Upper lobe of right lung (tissue), 1 donor: ENCODE measurements around the gene YY1. TPM values are rescaled to one million over a fixed set of nuclear protein-coding genes. Genes with fewer than 3 reads are reported as not detected.

Experiments
- ATAC-seq: fragments of 200-7000 bp; cut with Tn5 transposase; one replicate; pipeline ENCODE4 v1.9.1; 2020; ENCODE audit warnings: mild to moderate bottlenecking, moderate library complexity
- DNase-seq: peaks from one replicate; pipeline ENCODE4 v3.0.0-alpha.2; 2020
- H3K27ac ChIP-seq: fragments of 200-600 bp; one replicate; pipeline ENCODE4 v1.8.0; 2022
- H3K27me3 ChIP-seq: fragments of 200-600 bp; one replicate; pipeline ENCODE4 v1.8.0; 2022; ENCODE audit warnings: mild to moderate bottlenecking
- H3K36me3 ChIP-seq: fragments of 200-600 bp; one replicate; pipeline ENCODE4 v1.8.0; 2022
- H3K4me1 ChIP-seq: fragments of 200-600 bp; one replicate; pipeline ENCODE4 v1.8.0; 2022
- H3K4me3 ChIP-seq: fragments of 200-600 bp; one replicate; pipeline ENCODE4 v1.8.0; 2022; ENCODE audit warnings: mild to moderate bottlenecking
- H3K9me3 ChIP-seq: fragments of 200-600 bp; one replicate; pipeline ENCODE4 v1.8.0; 2022
- CTCF ChIP-seq: fragments of 200-600 bp; IDR thresholded peaks from one replicate; pipeline ENCODE4 v1.8.0; 2022; ENCODE audit warnings: antibody characterized with exemption
- intact Hi-C: fragments of 100-400 bp; cut with DNase I; formaldehyde crosslinking; loops from one replicate; pipeline ENCODE4 v1.11.0; 2022
- total RNA-seq: library from RNA; stranded (reverse); fragmentation: NEBNext Ultra II Directional; extraction: Animal tissue kit (Norgen Biotek cat#: 25700); gene quantifications from one replicate; pipeline ENCODE4 v1.2.1, GENCODE V29; 2021
- donor health status: DM: no; HTN: yes; CAD: no; lungs with severe emphysema.

The YY1 gene
- total RNA-seq, 1 donor from 2014 or later, result 69.4 TPM

- H3K27me3 ChIP-seq, result no peaks in the 10 kb centered on the region
- H3K4me1 ChIP-seq, result peaks cover 34% of the 10 kb centered on the region
- H3K36me3 ChIP-seq, result no peaks in the 10 kb centered on the region
- TF ChIP-seq CTCF, result peak; percentile 64
- H3K9me3 ChIP-seq, result no peaks in the 10 kb centered on the region
- intact Hi-C loops, result no loop called here
- no peak for DNase-seq
- ATAC-seq, result no peak
- no peak overlapping the region for H3K27ac ChIP-seq
- no peak overlapping the region for H3K4me3 ChIP-seq
Observed at GRCh38 chr14:100303179-100303578, 64.2 kb downstream of the YY1 start.

GRCh38 chr14:100303925-100304324 is 65.0 kb downstream of the YY1 start:
- no peak for TF ChIP-seq CTCF
- DNase-seq, result no peak
- Histone ChIP-seq H3K27me3 (no peaks in the 10 kb centered on the region), H3K9me3 (no peaks in the 10 kb centered on the region), H3K36me3 (no peaks in the 10 kb centered on the region), H3K4me3 (peak overlapping the region; percentile 93), H3K27ac (no peak overlapping the region), H3K4me1 (peaks cover 34% of the 10 kb centered on the region)
- intact Hi-C loops, result no loop called here
- no peak for ATAC-seq

DNA sequence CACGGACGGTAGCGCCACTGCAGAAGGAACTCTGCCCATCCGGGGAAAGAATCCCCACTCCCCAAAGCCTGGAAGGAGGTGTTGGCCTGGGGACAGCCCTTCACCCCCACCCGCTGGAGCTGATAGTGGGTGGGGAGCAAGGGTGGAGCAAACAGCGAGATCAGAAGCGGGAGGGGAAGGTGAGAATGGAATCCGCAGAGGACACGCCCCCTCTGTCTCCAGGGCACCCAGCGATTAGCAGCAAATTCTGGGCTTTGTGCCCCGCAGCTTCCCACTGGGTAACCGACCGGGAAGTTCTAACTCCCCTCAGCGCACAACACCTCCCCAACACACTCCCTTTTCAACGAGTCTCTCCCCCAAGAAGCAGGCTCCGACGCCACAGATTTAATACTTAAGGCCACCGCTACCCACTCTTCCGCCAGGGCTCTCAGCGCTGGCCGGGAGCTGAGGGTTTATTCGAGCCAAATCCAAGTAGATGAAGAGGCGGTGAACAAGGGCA is 65.9 kb downstream of the YY1 start:
- Histone ChIP-seq H3K36me3 (no peaks in the 10 kb centered on the region), H3K4me3 (peak overlapping the region; percentile 93), H3K27me3 (no peaks in the 10 kb centered on the region), H3K9me3 (no peaks in the 10 kb centered on the region), H3K27ac (peak overlapping the region; percentile 80), H3K4me1 (peaks cover 34% of the 10 kb centered on the region)
- ATAC-seq (peak; percentile 14), DNase-seq (peak; percentile 82)
- intact Hi-C loops, result no loop called here
- TF ChIP-seq CTCF, result no peak

GRCh38 chr14:100305324-100306100 is 66.6 kb downstream of the YY1 start:
- intact Hi-C loops, result no loop called here
- H3K9me3 ChIP-seq, result no peaks in the 10 kb centered on the region
- DNase-seq (peak; percentile 85), ATAC-seq (peak; percentile 29)
- peak overlapping the region; percentile 93 for H3K4me3 ChIP-seq
- H3K27ac ChIP-seq, result peak overlapping the region; percentile 80
- H3K27me3 ChIP-seq, result no peaks in the 10 kb centered on the region
- TF ChIP-seq CTCF, result no peak
- no peaks in the 10 kb centered on the region for H3K36me3 ChIP-seq
- H3K4me1 ChIP-seq, result peaks cover 34% of the 10 kb centered on the region

DNA sequence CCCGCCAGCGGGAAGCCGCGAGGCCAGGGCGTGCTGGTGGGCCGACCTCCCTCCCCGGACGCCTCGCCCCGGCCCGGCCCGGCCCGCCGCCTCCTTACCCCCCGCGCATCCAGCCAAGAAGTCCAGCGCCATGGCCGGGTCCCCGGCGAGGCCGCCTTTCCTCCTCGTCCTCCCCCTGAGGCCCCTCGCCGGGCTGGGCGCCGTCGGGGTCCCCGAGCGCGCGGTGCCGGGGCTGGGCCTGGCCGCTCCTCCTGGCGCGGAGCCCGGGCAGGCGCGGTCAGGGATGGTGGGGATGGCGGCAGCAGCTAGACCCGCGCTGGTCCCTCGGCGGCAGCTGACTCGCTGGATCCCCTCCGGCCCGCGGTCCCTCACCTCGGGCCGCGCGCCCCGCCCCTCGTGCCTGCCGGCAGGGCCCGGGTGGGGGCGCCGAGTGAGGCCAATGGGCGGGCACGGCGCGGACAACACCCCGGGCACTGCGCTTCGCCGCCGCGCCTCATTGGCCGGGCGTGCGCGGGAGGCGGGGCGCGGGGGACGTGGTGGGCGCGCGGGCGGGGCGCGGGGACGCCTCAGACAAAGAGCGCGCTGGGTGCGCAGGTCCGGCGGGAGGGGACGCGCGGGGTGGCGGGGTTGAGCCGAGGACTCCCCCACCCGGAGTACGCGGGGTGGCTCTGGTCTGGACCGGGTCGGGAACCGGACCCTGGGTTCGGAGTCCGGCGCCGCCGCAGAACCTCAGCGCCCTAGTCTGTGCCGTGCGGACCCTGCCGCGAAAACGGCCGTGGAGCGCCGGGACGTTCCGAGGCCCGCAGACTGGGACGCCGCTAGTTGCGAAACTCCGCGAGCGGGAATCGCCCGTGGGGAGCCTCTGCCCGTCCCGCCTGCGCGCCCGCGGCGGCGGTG is 67.4 kb downstream of the YY1 start, which contains the start of gene SLC25A29:
Gene SLC25A29, minus strand, starts transcription at position 344 of the 897 bp plus-strand sequence. Its CDS starts 212 bp downstream, at position 132.
- no peak for TF ChIP-seq CTCF
- ATAC-seq, result peak; percentile 95
- H3K4me1 ChIP-seq, result peaks cover 34% of the 10 kb centered on the region
- peak; percentile 94 for DNase-seq
- no peaks in the 10 kb centered on the region for H3K36me3 ChIP-seq
- H3K27ac ChIP-seq, result peak within 1 kb of the TSS; percentile 91
- H3K27me3 ChIP-seq, result no peaks in the 10 kb centered on the region
- H3K4me3 ChIP-seq, result peak within 1 kb of the TSS; percentile 93
- intact Hi-C loops, result no loop called here
- no peaks in the 10 kb centered on the region for H3K9me3 ChIP-seq
